SK-N-SH (cell line): ENCODE data around the gene SETD3. TPM values are rescaled to one million over a fixed set of nuclear protein-coding genes. Genes with fewer than 3 reads are reported as not detected.

ENCODE experiments used
- CTCF ChIA-PET: fragments of 300-600, 350-600 bp; formaldehyde crosslinking; extraction: SDS; loops from one replicate; lab custom pipeline; 2021; lab: Yijun Ruan, JAX
- POLR2A ChIA-PET: fragments of 350-600 bp; sonication (Branson Sonifier 250); formaldehyde crosslinking; extraction: SDS; loops from one replicate; lab custom pipeline; 2020; ENCODE audit warnings: antibody characterized with exemption, inconsistent platforms; lab: Yijun Ruan, JAX
- DNase-seq: peaks from one replicate; pipeline ENCODE4 v3.0.0; 2012
- H2AFZ ChIP-seq: fragments of 200-600 bp; sonication (generic); 2 replicates; pipeline ENCODE4 v1.8.1; 2016; ENCODE audit warnings: antibody characterized with exemption, mild to moderate bottlenecking, low read depth
- H3F3A ChIP-seq: fragments of 200-600 bp; sonication (generic); replicated peaks from 2 replicates; pipeline ENCODE3; 2016; ENCODE audit warnings: antibody characterized with exemption, mild to moderate bottlenecking; ENCODE audit not compliant: insufficient read depth
- H3K27ac ChIP-seq, 2 experiments: fragments of 200-500 bp in 1 of 2; fragments of 200-600 bp in 1 of 2; sonication (Bioruptor generic) in 1 of 2; sonication (generic), shearing (Covaris generic) in 1 of 2; 2 replicates each; pipeline versions ENCODE4 v1.5.1 to v1.6.1; 2014 to 2016; ENCODE audit warnings: low read depth in 2 of 2, inconsistent platforms in 1 of 2, low read length in 1 of 2, mild to moderate bottlenecking in 1 of 2, mixed read lengths in 1 of 2
- H3K27me3 ChIP-seq: fragments of 200-600 bp; sonication (generic), shearing (Covaris generic); 2 replicates; pipeline ENCODE4 v1.6.1; 2016; ENCODE audit warnings: mixed run types; ENCODE audit not compliant: insufficient read depth
- H3K36me3 ChIP-seq, 2 experiments: fragments of 200-500 bp in 1 of 2; fragments of 200-600 bp in 1 of 2; sonication (Bioruptor generic) in 1 of 2; sonication (generic) in 1 of 2; replicated peaks in 1 of 2; 2 replicates each; pipeline versions ENCODE3 to v1.5.1; 2014 to 2016; ENCODE audit warnings: low read length in 1 of 2, mild to moderate bottlenecking in 1 of 2; ENCODE audit not compliant: insufficient read depth in 2 of 2, control insufficient read depth in 1 of 2
- H3K4me1 ChIP-seq, 2 experiments: fragments of 200-500 bp in 1 of 2; fragments of 200-600 bp in 1 of 2; sonication (Bioruptor generic) in 1 of 2; sonication (generic), shearing (Covaris generic) in 1 of 2; 2 replicates each; pipeline versions ENCODE4 v1.5.1 to v1.6.1; 2014 to 2016; ENCODE audit warnings: low read depth in 1 of 2, low read length in 1 of 2, mixed run types in 1 of 2; ENCODE audit not compliant: insufficient read depth in 2 of 2, control insufficient read depth in 1 of 2
- H3K4me2 ChIP-seq: fragments of 200-600 bp; sonication (generic), shearing (Covaris generic); 2 replicates; pipeline ENCODE4 v1.6.1; 2017; ENCODE audit warnings: mixed run types
- H3K4me3 ChIP-seq, 2 experiments: fragments of 200-500 bp in 1 of 2; fragments of 200-600 bp in 1 of 2; sonication (Bioruptor generic) in 1 of 2; sonication (generic), shearing (Covaris generic) in 1 of 2; 2 replicates each; pipeline versions ENCODE4 v1.5.1 to v1.8.1; 2014 to 2016; ENCODE audit warnings: low read depth in 2 of 2, inconsistent platforms in 1 of 2, low read length in 1 of 2, mild to moderate bottlenecking in 1 of 2, mixed read lengths in 1 of 2, moderate library complexity in 1 of 2
- H3K79me2 ChIP-seq: fragments of 200-600 bp; sonication (generic); 2 replicates; pipeline ENCODE4 v1.8.1; 2017; ENCODE audit warnings: mild to moderate bottlenecking; ENCODE audit not compliant: insufficient read depth
- H3K9ac ChIP-seq: fragments of 200-600 bp; sonication (generic); 2 replicates; pipeline ENCODE4 v1.6.1; 2017; ENCODE audit warnings: mixed run types
- H3K9me2 ChIP-seq: fragments of 200-600 bp; sonication (generic); 2 replicates; pipeline ENCODE4 v1.6.1; 2017; ENCODE audit warnings: mixed run types
- H3K9me3 ChIP-seq: fragments of 200-600 bp; sonication (generic); 2 replicates; pipeline ENCODE4 v1.6.1; 2017; ENCODE audit warnings: mixed run types, mild to moderate bottlenecking, moderate library complexity
- H4K20me1 ChIP-seq: fragments of 200-600 bp; sonication (generic); 2 replicates; pipeline ENCODE4 v1.6.1; 2017; ENCODE audit warnings: mild to moderate bottlenecking, mixed run types; ENCODE audit not compliant: insufficient read depth
- CHD2 ChIP-seq: fragments of 150-350 bp; IDR thresholded peaks from 2 replicates; pipeline ENCODE4 v1.6.1; 2018; ENCODE audit warnings: low read length; ENCODE audit not compliant: partially characterized antibody
- CTCF ChIP-seq: fragments of 200-600 bp; sonication (generic); IDR thresholded peaks from 2 replicates; pipeline ENCODE4 v1.6.1; 2017; ENCODE audit warnings: antibody characterized with exemption, mild to moderate bottlenecking, moderate library complexity
- ELF1 ChIP-seq: IDR thresholded peaks from 2 replicates; pipeline ENCODE4 v1.4.0; 2012
- EP300 ChIP-seq, 2 experiments: IDR thresholded peaks; 2 replicates each; pipeline versions ENCODE4 v1.4.0 to v1.6.1; 2012; ENCODE audit warnings: borderline replicate concordance in 1 of 2, low read depth in 1 of 2, low read length in 1 of 2
- FOXJ3 ChIP-seq: sonication (generic); formaldehyde crosslinking; IDR thresholded peaks from 2 replicates; pipeline ENCODE4 v1.5.1; 2020; ENCODE audit warnings: mild to moderate bottlenecking, missing genetic modification reagents
- JUND ChIP-seq: IDR thresholded peaks from 2 replicates; pipeline ENCODE4 v1.4.0; 2012
- NRF1 ChIP-seq: IDR thresholded peaks from 2 replicates; pipeline ENCODE4 v1.6.1; 2012; ENCODE audit warnings: low read depth, mild to moderate bottlenecking, low read length
- POLR2AphosphoS5 ChIP-seq: IDR thresholded peaks from 2 replicates; pipeline ENCODE4 v1.6.1; 2012; ENCODE audit warnings: low read depth, low read length
- RCOR1 ChIP-seq: fragments of 150-350 bp; IDR thresholded peaks from 2 replicates; pipeline ENCODE4 v1.6.1; 2017; ENCODE audit warnings: antibody characterized with exemption, low read length
- RFX5 ChIP-seq: IDR thresholded peaks from 2 replicates; pipeline ENCODE4 v1.6.1; 2012; ENCODE audit warnings: mild to moderate bottlenecking, improper control_type of control experiment, low read length
- TCF12 ChIP-seq: IDR thresholded peaks from 2 replicates; pipeline ENCODE4 v1.4.0; 2012
- USF2 ChIP-seq: fragments of 150-350 bp; IDR thresholded peaks from 2 replicates; pipeline ENCODE4 v1.6.1; 2017; ENCODE audit warnings: antibody characterized with exemption, low read length, low read depth, borderline replicate concordance
- YY1 ChIP-seq: IDR thresholded peaks from 2 replicates; pipeline ENCODE4 v1.4.0; 2012; ENCODE audit warnings: low read depth, mild to moderate bottlenecking
- WGBS: methylation state at CpG from one replicate; pipeline ENCODE4 v1.1.6; 2017; ENCODE audit warnings: low lambda C conversion rate; 5-methylcytosine and 5-hydroxymethylcytosine counted together
- polyA plus RNA-seq, 3 experiments: library from polyadenylated mRNA; depleted of rRNA; stranded (reverse); fragments of >200 nt; gene quantifications; 2 replicates each; pipeline ENCODE4 v1.2.3, GENCODE V29; 2012

The SETD3 gene
- polyA plus RNA-seq, 1 of the 3 experiments (the other 2 are of a cell fraction): 19.1 TPM

GRCh38 chr14:99412117-99413061 lies 68.3 kb downstream of the SETD3 start:
- Histone ChIP-seq H3K27ac (no peak overlapping the region), H3K9ac (no peak overlapping the region), H2AFZ (no peak overlapping the region), H3K4me1 (no peaks in the 10 kb centered on the region; a peak in 1 of 4 replicates), H3K79me2 (no peaks in the 10 kb centered on the region), H3K9me2 (no peaks in the 10 kb centered on the region), H3K36me3 (peaks cover 15 to 18% of the 10 kb centered on the region in 2 experiments), H3K4me2 (no peak overlapping the region), H4K20me1 (no peaks in the 10 kb centered on the region), H3K9me3 (no peaks in the 10 kb centered on the region), H3F3A (peaks cover 4% of the 10 kb centered on the region), H3K4me3 (no peak overlapping the region), H3K27me3 (no peaks in the 10 kb centered on the region)
- DNase-seq: no peak
- WGBS: 92% methylated on average over 17 of the region's 17 CpGs
- TF ChIP-seq EP300 (IDR thresholded peaks at IDR 0.05; ENCODE audit: borderline replicate concordance in 1 of 2, low read depth in 1 of 2, low read length in 1 of 2) (no peak), TCF12 (no peak)
- CTCF ChIA-PET: interaction anchor here (0.6 to 1.7 kb wide), 4 partner anchors 16 to 93 kb away, joined by 3 to 5 read pairs (median 4); no protein-coding TSS in a partner anchor
- POLR2A ChIA-PET: no interaction called here

GRCh38 chr14:99410019-99410418 lies 70.6 kb downstream of the SETD3 start:
- no peak overlapping the region for H3K9ac ChIP-seq
- H3K79me2 ChIP-seq: no peaks in the 10 kb centered on the region
- no peak for DNase-seq
- no peak overlapping the region for H3K4me3 ChIP-seq
- ChIA-PET CTCF (no interaction called here), POLR2A (no interaction called here)
- H2AFZ ChIP-seq: no peak overlapping the region
- peaks cover 21 to 37% of the 10 kb centered on the region in 2 experiments for H3K36me3 ChIP-seq
- 96% methylated on average over 10 of the region's 10 CpGs for WGBS
- H4K20me1 ChIP-seq: no peaks in the 10 kb centered on the region
- no peaks in the 10 kb centered on the region for H3K9me2 ChIP-seq
- no peaks in the 10 kb centered on the region for H3K9me3 ChIP-seq
- no peak for TF ChIP-seq CHD2
- no peak for TF ChIP-seq ELF1
- TF ChIP-seq POLR2AphosphoS5: no peak
- TF ChIP-seq RFX5: no peak
- no peak for TF ChIP-seq EP300 (IDR thresholded peaks at IDR 0.05; ENCODE audit: borderline replicate concordance in 1 of 2, low read depth in 1 of 2, low read length in 1 of 2)
- TF ChIP-seq CTCF: no peak
- no peak for TF ChIP-seq JUND
- no peak for TF ChIP-seq USF2
- TF ChIP-seq FOXJ3 (CRISPR knock-in tag): no peak
- no peak for TF ChIP-seq RCOR1
- TF ChIP-seq NRF1: no peak
- TF ChIP-seq YY1: no peak
- H3K27ac ChIP-seq: no peak overlapping the region
- H3K27me3 ChIP-seq: no peaks in the 10 kb centered on the region
- no peaks in the 10 kb centered on the region for H3F3A ChIP-seq
- H3K4me2 ChIP-seq: no peak overlapping the region
- H3K4me1 ChIP-seq: no peaks in the 10 kb centered on the region; a peak in 1 of 4 replicates
